ENCODE results near the gene GLIPR1L1.

DNA sequence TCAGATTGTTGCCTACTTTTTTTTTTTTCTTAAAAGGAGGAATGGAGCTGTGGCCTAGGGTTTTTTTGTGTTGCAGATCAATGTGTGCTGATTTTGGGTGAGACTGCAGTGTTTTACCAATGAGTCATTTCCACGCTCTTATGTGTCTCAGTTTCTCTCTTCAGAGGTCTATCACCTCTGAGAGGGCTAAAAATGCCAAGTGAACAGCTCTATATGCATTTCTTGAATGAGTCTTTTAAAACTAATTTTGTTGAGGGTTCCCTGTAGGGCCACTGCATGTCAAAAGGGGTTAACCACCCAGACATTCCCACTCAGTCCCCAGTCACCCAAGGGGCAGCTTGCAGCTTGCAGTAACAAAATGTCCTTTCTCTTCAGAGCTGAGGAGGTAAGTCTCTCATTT, 32.2 kb downstream of the GLIPR1L1 start:
- no peak for TF ChIP-seq POLR2A (IDR thresholded peaks at IDR 0.05; ENCODE audit: low read depth)
- TF ChIP-seq POLR2AphosphoS5 (IDR thresholded peaks at IDR 0.05) = no peak
- TF ChIP-seq, protein P1, sequence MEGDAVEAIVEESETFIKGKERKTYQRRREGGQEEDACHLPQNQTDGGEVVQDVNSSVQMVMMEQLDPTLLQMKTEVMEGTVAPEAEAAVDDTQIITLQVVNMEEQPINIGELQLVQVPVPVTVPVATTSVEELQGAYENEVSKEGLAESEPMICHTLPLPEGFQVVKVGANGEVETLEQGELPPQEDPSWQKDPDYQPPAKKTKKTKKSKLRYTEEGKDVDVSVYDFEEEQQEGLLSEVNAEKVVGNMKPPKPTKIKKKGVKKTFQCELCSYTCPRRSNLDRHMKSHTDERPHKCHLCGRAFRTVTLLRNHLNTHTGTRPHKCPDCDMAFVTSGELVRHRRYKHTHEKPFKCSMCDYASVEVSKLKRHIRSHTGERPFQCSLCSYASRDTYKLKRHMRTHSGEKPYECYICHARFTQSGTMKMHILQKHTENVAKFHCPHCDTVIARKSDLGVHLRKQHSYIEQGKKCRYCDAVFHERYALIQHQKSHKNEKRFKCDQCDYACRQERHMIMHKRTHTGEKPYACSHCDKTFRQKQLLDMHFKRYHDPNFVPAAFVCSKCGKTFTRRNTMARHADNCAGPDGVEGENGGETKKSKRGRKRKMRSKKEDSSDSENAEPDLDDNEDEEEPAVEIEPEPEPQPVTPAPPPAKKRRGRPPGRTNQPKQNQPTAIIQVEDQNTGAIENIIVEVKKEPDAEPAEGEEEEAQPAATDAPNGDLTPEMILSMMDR (IDR thresholded peaks at IDR 0.05) = no peak
